ENCODE measurements around the gene NF2. TPM values are rescaled to one million over a fixed set of nuclear protein-coding genes. Genes with fewer than 3 reads are reported as not detected.

The NF2 gene
- total and polyA plus RNA-seq, 2 experiments from 2014 or later, result 62.9 to 111 TPM

DNA sequence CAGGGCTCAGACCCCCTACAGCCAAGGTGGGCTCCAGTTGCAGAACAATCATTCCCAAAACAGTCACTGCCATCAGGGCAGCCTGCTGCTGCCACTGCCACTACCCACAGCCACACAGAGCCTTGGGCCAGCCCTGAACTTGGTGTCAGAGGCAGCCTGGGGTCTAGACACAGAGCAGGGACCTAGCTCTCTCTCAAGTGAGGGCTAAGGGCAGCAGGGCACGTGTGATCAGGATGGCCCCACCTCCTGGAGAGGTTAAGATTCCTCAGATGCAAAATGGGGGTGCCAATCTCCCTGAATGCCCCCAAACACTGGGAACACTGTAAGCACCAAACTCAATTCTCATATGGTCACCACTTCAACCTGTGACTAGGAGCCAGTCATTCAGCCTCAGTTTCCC is 132.0 kb downstream of the NF2 start:
- H3K36me3 ChIP-seq (ENCODE audit: low read depth), result no peaks in the 10 kb centered on the region
- H3K27me3 ChIP-seq (replicated peaks; ENCODE audit: insufficient read depth), result no peaks in the 10 kb centered on the region
- H4K20me1 ChIP-seq (ENCODE audit: insufficient read depth), result no peaks in the 10 kb centered on the region
- in situ Hi-C loops (cut with MboI), result no loop called here
- H3K4me1 ChIP-seq (ENCODE audit: insufficient read depth), result no peaks in the 10 kb centered on the region
- H2AFZ ChIP-seq, result no peak overlapping the region
- no peak overlapping the region for H3K4me3 ChIP-seq
- TF ChIP-seq EZH2phosphoT487 (IDR thresholded peaks at IDR 0.05; ENCODE audit: insufficient read depth, low read depth) (no peak), EZH2 (IDR thresholded peaks at IDR 0.05; ENCODE audit: insufficient read depth, poor library complexity, severe bottlenecking) (no peak)
- no peak overlapping the region for H3K9ac ChIP-seq
- H3F3A ChIP-seq (ENCODE audit: insufficient read depth), result no peaks in the 10 kb centered on the region
- H3K4me2 ChIP-seq (ENCODE audit: unreplicated experiment), result no peak overlapping the region
- 80 to 93% methylated on average over 1 of the region's 1 CpG for WGBS, 2 experiments (ENCODE audit: low coverage in 1 of 2, low lambda C conversion rate in 2 of 2, missing lambda C conversion rate in 2 of 2)
- DNase-seq, result no peak
- no peaks in the 10 kb centered on the region for H3K9me3 ChIP-seq (ENCODE audit: low read depth)
- H3K9me2 ChIP-seq (ENCODE audit: insufficient read depth), result no peaks in the 10 kb centered on the region
- no peaks in the 10 kb centered on the region for H3K79me2 ChIP-seq (ENCODE audit: insufficient read depth)
- H3K27ac ChIP-seq, result no peak overlapping the region

DNA sequence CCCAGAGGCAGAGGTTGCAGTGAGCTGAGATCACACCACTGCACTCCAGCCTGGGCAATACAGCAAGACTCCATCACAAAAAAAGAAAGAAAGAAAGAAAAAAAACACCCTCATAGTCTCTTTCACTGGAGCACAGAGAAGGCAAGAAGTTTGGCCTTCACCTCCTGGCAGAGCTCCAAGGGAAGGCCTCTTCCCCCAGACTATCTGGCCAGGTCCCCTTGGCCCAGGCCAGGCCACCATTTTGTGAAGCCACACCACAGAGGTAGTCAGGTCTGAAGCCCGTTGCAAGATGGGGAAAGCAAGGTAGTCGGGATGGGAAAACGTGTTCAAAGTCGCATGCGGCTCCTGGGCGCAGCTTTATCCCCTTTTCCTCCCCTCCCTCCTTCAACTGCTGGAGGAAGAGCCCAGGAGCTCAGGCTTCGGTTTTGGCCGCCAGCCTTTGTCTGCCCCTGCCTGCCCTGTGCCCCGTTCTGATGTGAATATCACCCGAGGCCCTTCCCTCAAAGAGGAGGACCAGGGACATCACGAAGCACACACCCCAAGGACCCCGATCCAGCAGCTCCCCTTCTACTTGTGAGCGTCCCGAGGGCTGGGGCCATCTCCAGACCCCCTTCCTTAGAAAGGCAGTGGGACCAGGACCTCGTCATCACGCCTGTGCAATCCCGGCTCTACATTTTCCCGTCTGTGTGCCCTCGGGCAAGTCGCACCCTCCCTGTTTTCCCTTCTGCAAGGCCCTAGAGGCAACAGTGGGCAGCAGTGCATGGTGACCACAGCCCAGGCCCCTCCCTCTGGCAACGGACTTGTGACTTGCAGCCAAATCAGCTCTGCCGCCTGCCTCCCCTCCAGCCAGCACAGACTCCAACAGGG is 134.1 kb downstream of the NF2 start:
- H4K20me1 ChIP-seq (ENCODE audit: insufficient read depth), result no peaks in the 10 kb centered on the region
- no peak overlapping the region for H3K9ac ChIP-seq
- no peaks in the 10 kb centered on the region for H3K36me3 ChIP-seq (ENCODE audit: low read depth)
- H3K4me3 ChIP-seq, result no peak overlapping the region
- in situ Hi-C loops (cut with MboI), result no loop called here
- H3K9me2 ChIP-seq (ENCODE audit: insufficient read depth), result no peaks in the 10 kb centered on the region
- H3K27ac ChIP-seq, result no peak overlapping the region
- H2AFZ ChIP-seq, result no peak overlapping the region
- H3F3A ChIP-seq (ENCODE audit: insufficient read depth), result no peaks in the 10 kb centered on the region
- TF ChIP-seq EZH2phosphoT487 (IDR thresholded peaks at IDR 0.05; ENCODE audit: insufficient read depth, low read depth), result no peak
- TF ChIP-seq EZH2 (IDR thresholded peaks at IDR 0.05; ENCODE audit: insufficient read depth, poor library complexity, severe bottlenecking), result no peak
- no peak for DNase-seq
- no peaks in the 10 kb centered on the region for H3K4me1 ChIP-seq (ENCODE audit: insufficient read depth)
- WGBS, 2 experiments (ENCODE audit: low coverage in 1 of 2, low lambda C conversion rate in 2 of 2, missing lambda C conversion rate in 2 of 2), result 88 to 90% methylated on average over 20 to 22 of the region's 22 CpGs
- no peaks in the 10 kb centered on the region for H3K9me3 ChIP-seq (ENCODE audit: low read depth)
- no peak overlapping the region for H3K4me2 ChIP-seq (ENCODE audit: unreplicated experiment)
- no peaks in the 10 kb centered on the region for H3K79me2 ChIP-seq (ENCODE audit: insufficient read depth)
- H3K27me3 ChIP-seq (replicated peaks; ENCODE audit: insufficient read depth), result no peaks in the 10 kb centered on the region

DNA sequence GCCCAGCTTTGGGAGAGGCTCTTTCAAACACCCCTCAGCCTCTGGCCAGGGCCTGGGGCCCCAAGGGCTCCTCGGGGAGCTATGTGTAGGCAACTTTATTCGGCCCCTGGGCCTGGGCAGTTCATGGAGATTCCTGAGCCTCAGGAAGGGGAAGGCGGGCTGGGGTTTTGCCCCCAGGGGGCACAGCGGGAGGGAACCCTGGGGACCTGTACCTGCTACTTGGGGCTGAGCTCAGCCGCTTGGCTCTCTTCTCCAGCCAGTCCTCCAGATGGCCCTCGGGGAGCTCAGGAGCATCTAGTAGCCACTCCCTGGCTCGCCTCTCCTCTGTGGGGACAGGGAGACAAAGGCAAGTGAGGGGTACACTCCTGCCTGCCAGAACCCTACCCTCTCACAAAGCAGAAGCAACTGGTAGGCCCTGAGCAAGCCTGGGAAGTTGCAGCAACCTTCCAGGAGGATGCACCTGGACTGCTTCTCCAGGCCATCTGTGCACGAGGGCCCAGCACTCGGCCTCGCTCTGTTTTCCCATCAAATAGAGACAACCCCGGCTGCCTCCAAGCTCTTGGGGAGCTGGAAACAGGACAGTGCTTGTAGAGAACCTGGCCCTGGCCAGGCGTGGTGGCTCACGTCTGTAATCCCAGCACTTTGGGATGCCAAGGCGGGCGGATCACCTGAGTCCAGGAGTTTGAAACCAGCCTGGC is 134.8 kb downstream of the NF2 start:
- in situ Hi-C loops (cut with MboI), result no loop called here
- no peaks in the 10 kb centered on the region for H3K9me3 ChIP-seq (ENCODE audit: low read depth)
- H3K9ac ChIP-seq, result no peak overlapping the region
- H3K27me3 ChIP-seq (replicated peaks; ENCODE audit: insufficient read depth), result no peaks in the 10 kb centered on the region
- no peaks in the 10 kb centered on the region for H3F3A ChIP-seq (ENCODE audit: insufficient read depth)
- no peaks in the 10 kb centered on the region for H4K20me1 ChIP-seq (ENCODE audit: insufficient read depth)
- H3K4me1 ChIP-seq (ENCODE audit: insufficient read depth), result no peaks in the 10 kb centered on the region
- H3K27ac ChIP-seq, result no peak overlapping the region
- WGBS, 2 experiments (ENCODE audit: low coverage in 1 of 2, low lambda C conversion rate in 2 of 2, missing lambda C conversion rate in 2 of 2), result 92% methylated on average over 15 of the region's 15 CpGs
- no peaks in the 10 kb centered on the region for H3K36me3 ChIP-seq (ENCODE audit: low read depth)
- no peaks in the 10 kb centered on the region for H3K79me2 ChIP-seq (ENCODE audit: insufficient read depth)
- no peak overlapping the region for H3K4me2 ChIP-seq (ENCODE audit: unreplicated experiment)
- DNase-seq, result no peak
- H3K9me2 ChIP-seq (ENCODE audit: insufficient read depth), result no peaks in the 10 kb centered on the region
- TF ChIP-seq EZH2 (IDR thresholded peaks at IDR 0.05; ENCODE audit: insufficient read depth, poor library complexity, severe bottlenecking) (no peak), EZH2phosphoT487 (IDR thresholded peaks at IDR 0.05; ENCODE audit: insufficient read depth, low read depth) (no peak)
- no peak overlapping the region for H2AFZ ChIP-seq
- H3K4me3 ChIP-seq, result no peak overlapping the region

DNA sequence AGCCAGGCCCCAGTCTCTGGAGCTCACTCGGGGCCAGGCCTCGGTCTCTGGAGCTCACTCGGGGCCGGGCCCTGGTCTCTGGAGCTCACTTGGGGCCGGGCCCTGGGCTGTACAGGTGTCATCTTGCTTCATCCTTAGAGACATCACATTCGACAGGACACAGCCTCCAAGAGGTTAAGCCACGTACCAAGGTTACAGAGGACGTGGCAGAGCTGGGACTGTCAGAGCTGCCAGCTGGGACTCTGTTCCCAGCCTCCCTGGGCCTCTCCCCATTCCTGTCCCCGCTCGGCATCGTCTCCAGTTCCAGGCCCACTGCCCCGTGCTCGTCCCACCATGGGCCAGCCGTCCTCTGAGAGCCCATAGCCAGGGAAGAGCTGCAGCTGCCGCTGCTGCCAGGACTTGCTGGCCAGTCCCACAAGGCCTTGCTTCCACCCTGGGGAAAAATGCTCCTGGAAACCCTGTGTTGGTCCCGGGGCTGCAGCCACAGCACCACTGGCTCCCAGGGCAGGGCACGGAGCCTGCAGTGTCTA is 136.0 kb downstream of the NF2 start:
- H3K79me2 ChIP-seq (ENCODE audit: insufficient read depth), result no peaks in the 10 kb centered on the region
- WGBS, 2 experiments (ENCODE audit: low coverage in 1 of 2, low lambda C conversion rate in 2 of 2, missing lambda C conversion rate in 2 of 2), result 88 to 90% methylated on average over 17 of the region's 17 CpGs
- no peaks in the 10 kb centered on the region for H3K9me3 ChIP-seq (ENCODE audit: low read depth)
- no peaks in the 10 kb centered on the region for H3F3A ChIP-seq (ENCODE audit: insufficient read depth)
- H3K9me2 ChIP-seq (ENCODE audit: insufficient read depth), result no peaks in the 10 kb centered on the region
- in situ Hi-C loops (cut with MboI), result no loop called here
- H3K36me3 ChIP-seq (ENCODE audit: low read depth), result no peaks in the 10 kb centered on the region
- H4K20me1 ChIP-seq (ENCODE audit: insufficient read depth), result no peaks in the 10 kb centered on the region
- H3K4me3 ChIP-seq, result no peak overlapping the region
- no peak overlapping the region for H3K4me2 ChIP-seq (ENCODE audit: unreplicated experiment)
- H3K9ac ChIP-seq, result no peak overlapping the region
- DNase-seq, result no peak
- no peak for TF ChIP-seq EZH2 (IDR thresholded peaks at IDR 0.05; ENCODE audit: insufficient read depth, poor library complexity, severe bottlenecking)
- no peak for TF ChIP-seq EZH2phosphoT487 (IDR thresholded peaks at IDR 0.05; ENCODE audit: insufficient read depth, low read depth)
- H3K27ac ChIP-seq, result no peak overlapping the region
- H3K4me1 ChIP-seq (ENCODE audit: insufficient read depth), result no peaks in the 10 kb centered on the region
- H3K27me3 ChIP-seq (replicated peaks; ENCODE audit: insufficient read depth), result no peaks in the 10 kb centered on the region
- H2AFZ ChIP-seq, result no peak overlapping the region
